ENCODE measurements around the gene FAM131A. TPM values are rescaled to one million over a fixed set of nuclear protein-coding genes. Genes with fewer than 3 reads are reported as not detected.
A peak's percentile ranks its signal among the peaks of the same experiment; 100 is the strongest.
"Not testable (repeated sequence)": the region's sequence is repeated elsewhere in the genome, so short reads cannot be mapped to it uniquely, and the experiment has no call there.

FAM131A gene
- polyA plus RNA-seq, 1 donor (not counting 4 experiments of a cell fraction or from before 2014, with no cell fraction given): 10.8 TPM

DNA sequence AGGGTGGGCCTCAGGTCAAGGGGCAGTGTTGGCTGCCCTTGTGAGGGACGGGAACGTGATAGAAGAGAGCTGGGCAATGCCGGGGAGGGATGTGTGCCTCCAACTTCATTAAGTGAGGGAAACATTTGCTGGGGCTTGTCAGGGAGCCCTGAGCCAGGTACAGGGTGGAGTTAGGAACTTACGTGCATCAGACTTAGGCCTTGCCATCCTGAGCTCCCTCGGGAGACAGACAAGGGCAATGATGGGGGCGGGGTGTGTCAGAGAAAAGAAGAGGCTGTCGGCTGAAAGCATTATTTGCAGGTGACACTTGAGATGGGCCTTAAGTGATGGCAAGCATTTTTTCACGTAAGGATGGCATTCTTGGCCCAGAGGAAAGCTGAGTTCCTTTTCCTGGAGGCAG is 1.6 kb downstream of the FAM131A start:
- DNase-seq (ENCODE audit: low read depth, low spot score) (no peak), FAIRE-seq (peak; percentile 52)
- Histone ChIP-seq H3K9me1 (ENCODE audit: control insufficient read depth, extremely low read depth, insufficient read depth, low read length) (peaks cover 3% of the 10 kb centered on the region), H3K27me3 (ENCODE audit: control insufficient read depth, extremely low read depth, insufficient read depth, low read length) (no peaks in the 10 kb centered on the region), H3K9me3 (ENCODE audit: control insufficient read depth, low read depth, low read length) (no peaks in the 10 kb centered on the region), H3K27ac (ENCODE audit: control insufficient read depth, insufficient read depth, low read length) (peak overlapping the region; percentile 56), H4K20me1 (ENCODE audit: control insufficient read depth, extremely low read depth, insufficient read depth, low read length) (peaks cover 13% of the 10 kb centered on the region), H3K9ac (ENCODE audit: control insufficient read depth, extremely low read depth, insufficient read depth, low read length) (peak overlapping the region; percentile 66), H3K36me3 (ENCODE audit: control insufficient read depth in 2 of 2, extremely low read depth in 1 of 2, insufficient read depth in 2 of 2, low read length in 2 of 2) (peaks cover 16 to 29% of the 10 kb centered on the region in 2 experiments), H3K4me1 (ENCODE audit: control insufficient read depth, extremely low read depth, insufficient read depth, low read length) (peaks cover 78% of the 10 kb centered on the region), H3K4me3 (ENCODE audit: control insufficient read depth in 2 of 3, extremely low read depth in 1 of 3, insufficient read depth in 2 of 3, low read depth in 1 of 3, low read length in 3 of 3) (peak overlapping the region; percentile 4 to 44 (median 16)), H3K4me2 (ENCODE audit: control insufficient read depth, extremely low read depth, insufficient read depth, low read depth, low read length) (peak overlapping the region; percentile 90), H2AFZ (ENCODE audit: control insufficient read depth, low read length) (peak overlapping the region; percentile 22), H3K79me2 (ENCODE audit: control insufficient read depth, insufficient read depth, low read length) (peaks cover 23% of the 10 kb centered on the region)
- dilution Hi-C loops (cut with MboI; ENCODE audit: extremely low pct_ligation_motif_present, low sequenced_read_pairs): no loop called here
- no peak for TF ChIP-seq EZH2 (IDR thresholded peaks at IDR 0.05; ENCODE audit: low read length)
- TF ChIP-seq, protein P1, sequence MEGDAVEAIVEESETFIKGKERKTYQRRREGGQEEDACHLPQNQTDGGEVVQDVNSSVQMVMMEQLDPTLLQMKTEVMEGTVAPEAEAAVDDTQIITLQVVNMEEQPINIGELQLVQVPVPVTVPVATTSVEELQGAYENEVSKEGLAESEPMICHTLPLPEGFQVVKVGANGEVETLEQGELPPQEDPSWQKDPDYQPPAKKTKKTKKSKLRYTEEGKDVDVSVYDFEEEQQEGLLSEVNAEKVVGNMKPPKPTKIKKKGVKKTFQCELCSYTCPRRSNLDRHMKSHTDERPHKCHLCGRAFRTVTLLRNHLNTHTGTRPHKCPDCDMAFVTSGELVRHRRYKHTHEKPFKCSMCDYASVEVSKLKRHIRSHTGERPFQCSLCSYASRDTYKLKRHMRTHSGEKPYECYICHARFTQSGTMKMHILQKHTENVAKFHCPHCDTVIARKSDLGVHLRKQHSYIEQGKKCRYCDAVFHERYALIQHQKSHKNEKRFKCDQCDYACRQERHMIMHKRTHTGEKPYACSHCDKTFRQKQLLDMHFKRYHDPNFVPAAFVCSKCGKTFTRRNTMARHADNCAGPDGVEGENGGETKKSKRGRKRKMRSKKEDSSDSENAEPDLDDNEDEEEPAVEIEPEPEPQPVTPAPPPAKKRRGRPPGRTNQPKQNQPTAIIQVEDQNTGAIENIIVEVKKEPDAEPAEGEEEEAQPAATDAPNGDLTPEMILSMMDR (optimal IDR thresholded peaks at IDR 0.05 in 1 of 3, IDR thresholded peaks at IDR 0.05 in 1 of 3, conservative IDR thresholded peaks at IDR 0.05 in 1 of 3; ENCODE audit: extremely low read depth in 1 of 3, insufficient read depth in 2 of 3, low read length in 3 of 3): no peak

DNA sequence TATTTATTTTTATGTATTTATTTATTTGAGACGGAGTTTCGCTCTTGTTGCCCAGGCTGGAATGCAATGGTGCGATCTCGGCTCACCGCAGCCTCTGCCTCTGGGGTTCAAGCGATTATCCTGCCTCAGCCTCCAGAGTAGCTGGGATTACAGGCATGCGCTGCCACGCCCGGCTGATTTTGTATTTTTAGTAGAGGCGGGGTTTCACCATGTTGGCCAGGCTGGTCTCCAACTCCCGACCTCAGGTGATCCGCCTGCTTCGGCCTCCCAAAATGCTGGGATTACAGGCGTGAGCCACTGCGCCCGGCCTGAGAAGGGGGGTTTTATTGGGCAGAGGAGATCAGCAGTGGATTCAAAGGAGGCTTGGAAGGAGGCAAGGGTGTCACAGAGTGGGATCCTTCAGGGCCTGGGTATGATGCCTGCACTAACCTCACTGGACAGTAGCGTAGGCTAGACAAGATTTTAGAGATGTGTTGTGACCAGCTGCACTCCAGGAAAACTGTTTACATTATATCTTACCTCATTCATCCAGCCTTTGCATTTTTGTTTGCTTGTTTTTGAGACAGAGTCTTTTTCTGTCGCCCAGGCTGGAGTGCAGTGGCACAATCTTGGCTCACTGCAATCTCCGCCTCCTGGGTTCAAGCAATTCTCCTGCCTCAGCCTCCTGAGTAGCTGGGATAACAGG is 2.2 kb downstream of the FAM131A start:
- FAIRE-seq; H3K9me3 ChIP-seq (ENCODE audit: control insufficient read depth, low read depth, low read length); dilution Hi-C loops (cut with MboI; ENCODE audit: extremely low pct_ligation_motif_present, low sequenced_read_pairs); H3K9me1 ChIP-seq (ENCODE audit: control insufficient read depth, extremely low read depth, insufficient read depth, low read length); H3K27me3 ChIP-seq (ENCODE audit: control insufficient read depth, extremely low read depth, insufficient read depth, low read length); DNase-seq (ENCODE audit: low read depth, low spot score): not testable (repeated sequence)
- peaks cover 23% of the 10 kb centered on the region for H3K79me2 ChIP-seq (ENCODE audit: control insufficient read depth, insufficient read depth, low read length)
- peaks cover 11% of the 10 kb centered on the region for H4K20me1 ChIP-seq (ENCODE audit: control insufficient read depth, extremely low read depth, insufficient read depth, low read length)
- H3K27ac ChIP-seq (ENCODE audit: control insufficient read depth, insufficient read depth, low read length): peak overlapping the region; percentile 56
- peaks cover 13 to 26% of the 10 kb centered on the region in 2 experiments for H3K36me3 ChIP-seq (ENCODE audit: control insufficient read depth in 2 of 2, extremely low read depth in 1 of 2, insufficient read depth in 2 of 2, low read length in 2 of 2)
- peak overlapping the region; percentile 66 for H3K9ac ChIP-seq (ENCODE audit: control insufficient read depth, extremely low read depth, insufficient read depth, low read length)
- H2AFZ ChIP-seq (ENCODE audit: control insufficient read depth, low read length): peak overlapping the region; percentile 49
- H3K4me3 ChIP-seq (ENCODE audit: control insufficient read depth in 2 of 3, extremely low read depth in 1 of 3, insufficient read depth in 2 of 3, low read depth in 1 of 3, low read length in 3 of 3): peak overlapping the region in 2 of 3 experiments; percentile 16 to 44
- peaks cover 74% of the 10 kb centered on the region for H3K4me1 ChIP-seq (ENCODE audit: control insufficient read depth, extremely low read depth, insufficient read depth, low read length)
- peak overlapping the region; percentile 90 for H3K4me2 ChIP-seq (ENCODE audit: control insufficient read depth, extremely low read depth, insufficient read depth, low read depth, low read length)
